WTC11 (cell line): Measurements from ENCODE around the gene PEX1.

ENCODE experiments used
- ELF4 ChIP-seq: sonication (generic); formaldehyde crosslinking; IDR thresholded peaks from 2 replicates; pipeline ENCODE4 v1.8.1; 2022; ENCODE audit warnings: low read depth, mild to moderate bottlenecking, moderate library complexity, missing genetic modification reagents
- ESRRA ChIP-seq: sonication (generic); formaldehyde crosslinking; IDR thresholded peaks from 2 replicates; pipeline ENCODE4 v1.8.1; 2022; ENCODE audit warnings: mild to moderate bottlenecking, missing genetic modification reagents, borderline replicate concordance
- ETV6 ChIP-seq: sonication (generic); formaldehyde crosslinking; IDR thresholded peaks from 2 replicates; pipeline ENCODE4 v1.8.1; 2022; ENCODE audit warnings: mild to moderate bottlenecking, missing genetic modification reagents
- GABPB1 ChIP-seq: sonication (generic); formaldehyde crosslinking; IDR thresholded peaks from 2 replicates; pipeline ENCODE4 v1.8.1; 2023; ENCODE audit warnings: mild to moderate bottlenecking, missing genetic modification reagents
- JUN ChIP-seq: sonication (generic); formaldehyde crosslinking; IDR thresholded peaks from 2 replicates; pipeline ENCODE4 v1.8.0; 2023; ENCODE audit warnings: mild to moderate bottlenecking, missing genetic modification reagents
- MXD4 ChIP-seq: fragments of 250-450 bp; sonication (Bioruptor Pico); IDR thresholded peaks from 2 replicates; pipeline ENCODE4 v1.8.0; 2021; ENCODE audit warnings: mild to moderate bottlenecking, moderate library complexity, borderline replicate concordance
- NFE2L1 ChIP-seq: sonication (generic); formaldehyde crosslinking; IDR thresholded peaks from 2 replicates; pipeline ENCODE4 v1.8.1; 2023; ENCODE audit warnings: missing genetic modification reagents
- TF ChIP-seq, protein P1 (sequence below): fragments of 200-600 bp; IDR thresholded peaks from 2 replicates; pipeline ENCODE4 v1.8.0; 2022; ENCODE audit warnings: antibody characterized with exemption
- TF ChIP-seq, protein P2 (sequence below): fragments of 250-450 bp; sonication (Bioruptor Pico); IDR thresholded peaks from 2 replicates; pipeline ENCODE4 v2.1.2; 2022; ENCODE audit warnings: mild to moderate bottlenecking, moderate library complexity
- TF ChIP-seq, protein P3 (sequence below): sonication (generic); formaldehyde crosslinking; IDR thresholded peaks from 2 replicates; pipeline ENCODE4 v1.8.0; 2023; ENCODE audit warnings: missing genetic modification reagents
- TF ChIP-seq, protein P4 (sequence below): sonication (generic); formaldehyde crosslinking; IDR thresholded peaks from 2 replicates; pipeline ENCODE4 v1.8.0; 2023; ENCODE audit warnings: mild to moderate bottlenecking, missing genetic modification reagents
- TF ChIP-seq, protein P5 (sequence below): sonication (generic); formaldehyde crosslinking; IDR thresholded peaks from 2 replicates; pipeline ENCODE4 v1.8.0; 2022; ENCODE audit warnings: mild to moderate bottlenecking, missing genetic modification reagents
- TF ChIP-seq, protein P6 (sequence below): sonication (generic); formaldehyde crosslinking; IDR thresholded peaks from 2 replicates; pipeline ENCODE4 v1.8.1; 2023; ENCODE audit warnings: mild to moderate bottlenecking, missing genetic modification reagents
- TF ChIP-seq, protein P7 (sequence below): sonication (generic); formaldehyde crosslinking; IDR thresholded peaks from 2 replicates; pipeline ENCODE4 v1.8.1; 2022; ENCODE audit warnings: missing genetic modification reagents, borderline replicate concordance

DNA sequence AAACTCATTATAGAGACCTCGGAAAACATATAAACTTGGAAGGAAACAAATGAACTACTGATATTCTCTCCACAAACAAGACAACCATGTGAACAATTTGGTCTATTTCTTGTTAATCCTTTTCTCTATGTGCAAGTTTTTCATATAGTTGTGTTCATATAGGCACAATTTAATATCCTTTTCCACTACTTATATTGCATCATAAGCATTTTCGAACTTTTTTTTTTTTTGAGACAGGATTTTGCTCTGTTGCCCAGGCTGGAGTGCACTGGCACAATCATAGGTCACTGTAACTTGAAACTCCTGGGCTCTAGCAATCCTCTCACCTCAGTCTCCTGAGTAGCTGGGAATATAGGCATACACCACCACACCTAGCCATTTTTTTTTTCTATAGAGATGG, 5.2 kb downstream of the PEX1 start:
- TF ChIP-seq, protein P1, sequence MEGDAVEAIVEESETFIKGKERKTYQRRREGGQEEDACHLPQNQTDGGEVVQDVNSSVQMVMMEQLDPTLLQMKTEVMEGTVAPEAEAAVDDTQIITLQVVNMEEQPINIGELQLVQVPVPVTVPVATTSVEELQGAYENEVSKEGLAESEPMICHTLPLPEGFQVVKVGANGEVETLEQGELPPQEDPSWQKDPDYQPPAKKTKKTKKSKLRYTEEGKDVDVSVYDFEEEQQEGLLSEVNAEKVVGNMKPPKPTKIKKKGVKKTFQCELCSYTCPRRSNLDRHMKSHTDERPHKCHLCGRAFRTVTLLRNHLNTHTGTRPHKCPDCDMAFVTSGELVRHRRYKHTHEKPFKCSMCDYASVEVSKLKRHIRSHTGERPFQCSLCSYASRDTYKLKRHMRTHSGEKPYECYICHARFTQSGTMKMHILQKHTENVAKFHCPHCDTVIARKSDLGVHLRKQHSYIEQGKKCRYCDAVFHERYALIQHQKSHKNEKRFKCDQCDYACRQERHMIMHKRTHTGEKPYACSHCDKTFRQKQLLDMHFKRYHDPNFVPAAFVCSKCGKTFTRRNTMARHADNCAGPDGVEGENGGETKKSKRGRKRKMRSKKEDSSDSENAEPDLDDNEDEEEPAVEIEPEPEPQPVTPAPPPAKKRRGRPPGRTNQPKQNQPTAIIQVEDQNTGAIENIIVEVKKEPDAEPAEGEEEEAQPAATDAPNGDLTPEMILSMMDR: no peak
- TF ChIP-seq NFE2L1 (CRISPR knock-in tag) (no peak), JUN (CRISPR knock-in tag) (no peak), GABPB1 (CRISPR knock-in tag) (no peak), ELF4 (CRISPR knock-in tag) (no peak), ESRRA (CRISPR knock-in tag) (no peak), MXD4 (CRISPR knock-in tag) (no peak), ETV6 (no peak)
- TF ChIP-seq, protein P2, sequence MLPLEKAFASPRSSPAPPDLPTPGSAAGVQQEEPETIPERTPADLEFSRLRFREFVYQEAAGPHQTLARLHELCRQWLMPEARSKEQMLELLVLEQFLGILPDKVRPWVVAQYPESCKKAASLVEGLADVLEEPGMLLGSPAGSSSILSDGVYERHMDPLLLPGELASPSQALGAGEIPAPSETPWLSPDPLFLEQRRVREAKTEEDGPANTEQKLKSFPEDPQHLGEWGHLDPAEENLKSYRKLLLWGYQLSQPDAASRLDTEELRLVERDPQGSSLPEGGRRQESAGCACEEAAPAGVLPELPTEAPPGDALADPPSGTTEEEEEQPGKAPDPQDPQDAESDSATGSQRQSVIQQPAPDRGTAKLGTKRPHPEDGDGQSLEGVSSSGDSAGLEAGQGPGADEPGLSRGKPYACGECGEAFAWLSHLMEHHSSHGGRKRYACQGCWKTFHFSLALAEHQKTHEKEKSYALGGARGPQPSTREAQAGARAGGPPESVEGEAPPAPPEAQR (CRISPR knock-in tag): no peak
- TF ChIP-seq, protein P3, sequence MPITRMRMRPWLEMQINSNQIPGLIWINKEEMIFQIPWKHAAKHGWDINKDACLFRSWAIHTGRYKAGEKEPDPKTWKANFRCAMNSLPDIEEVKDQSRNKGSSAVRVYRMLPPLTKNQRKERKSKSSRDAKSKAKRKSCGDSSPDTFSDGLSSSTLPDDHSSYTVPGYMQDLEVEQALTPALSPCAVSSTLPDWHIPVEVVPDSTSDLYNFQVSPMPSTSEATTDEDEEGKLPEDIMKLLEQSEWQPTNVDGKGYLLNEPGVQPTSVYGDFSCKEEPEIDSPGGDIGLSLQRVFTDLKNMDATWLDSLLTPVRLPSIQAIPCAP: no peak
- TF ChIP-seq, protein P4, sequence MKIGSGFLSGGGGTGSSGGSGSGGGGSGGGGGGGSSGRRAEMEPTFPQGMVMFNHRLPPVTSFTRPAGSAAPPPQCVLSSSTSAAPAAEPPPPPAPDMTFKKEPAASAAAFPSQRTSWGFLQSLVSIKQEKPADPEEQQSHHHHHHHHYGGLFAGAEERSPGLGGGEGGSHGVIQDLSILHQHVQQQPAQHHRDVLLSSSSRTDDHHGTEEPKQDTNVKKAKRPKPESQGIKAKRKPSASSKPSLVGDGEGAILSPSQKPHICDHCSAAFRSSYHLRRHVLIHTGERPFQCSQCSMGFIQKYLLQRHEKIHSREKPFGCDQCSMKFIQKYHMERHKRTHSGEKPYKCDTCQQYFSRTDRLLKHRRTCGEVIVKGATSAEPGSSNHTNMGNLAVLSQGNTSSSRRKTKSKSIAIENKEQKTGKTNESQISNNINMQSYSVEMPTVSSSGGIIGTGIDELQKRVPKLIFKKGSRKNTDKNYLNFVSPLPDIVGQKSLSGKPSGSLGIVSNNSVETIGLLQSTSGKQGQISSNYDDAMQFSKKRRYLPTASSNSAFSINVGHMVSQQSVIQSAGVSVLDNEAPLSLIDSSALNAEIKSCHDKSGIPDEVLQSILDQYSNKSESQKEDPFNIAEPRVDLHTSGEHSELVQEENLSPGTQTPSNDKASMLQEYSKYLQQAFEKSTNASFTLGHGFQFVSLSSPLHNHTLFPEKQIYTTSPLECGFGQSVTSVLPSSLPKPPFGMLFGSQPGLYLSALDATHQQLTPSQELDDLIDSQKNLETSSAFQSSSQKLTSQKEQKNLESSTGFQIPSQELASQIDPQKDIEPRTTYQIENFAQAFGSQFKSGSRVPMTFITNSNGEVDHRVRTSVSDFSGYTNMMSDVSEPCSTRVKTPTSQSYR (CRISPR knock-in tag): no peak
- TF ChIP-seq, protein P5, sequence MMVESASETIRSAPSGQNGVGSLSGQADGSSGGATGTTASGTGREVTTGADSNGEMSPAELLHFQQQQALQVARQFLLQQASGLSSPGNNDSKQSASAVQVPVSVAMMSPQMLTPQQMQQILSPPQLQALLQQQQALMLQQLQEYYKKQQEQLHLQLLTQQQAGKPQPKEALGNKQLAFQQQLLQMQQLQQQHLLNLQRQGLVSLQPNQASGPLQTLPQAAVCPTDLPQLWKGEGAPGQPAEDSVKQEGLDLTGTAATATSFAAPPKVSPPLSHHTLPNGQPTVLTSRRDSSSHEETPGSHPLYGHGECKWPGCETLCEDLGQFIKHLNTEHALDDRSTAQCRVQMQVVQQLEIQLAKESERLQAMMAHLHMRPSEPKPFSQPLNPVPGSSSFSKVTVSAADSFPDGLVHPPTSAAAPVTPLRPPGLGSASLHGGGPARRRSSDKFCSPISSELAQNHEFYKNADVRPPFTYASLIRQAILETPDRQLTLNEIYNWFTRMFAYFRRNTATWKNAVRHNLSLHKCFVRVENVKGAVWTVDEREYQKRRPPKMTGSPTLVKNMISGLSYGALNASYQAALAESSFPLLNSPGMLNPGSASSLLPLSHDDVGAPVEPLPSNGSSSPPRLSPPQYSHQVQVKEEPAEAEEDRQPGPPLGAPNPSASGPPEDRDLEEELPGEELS (CRISPR knock-in tag): no peak
- TF ChIP-seq, protein P6, sequence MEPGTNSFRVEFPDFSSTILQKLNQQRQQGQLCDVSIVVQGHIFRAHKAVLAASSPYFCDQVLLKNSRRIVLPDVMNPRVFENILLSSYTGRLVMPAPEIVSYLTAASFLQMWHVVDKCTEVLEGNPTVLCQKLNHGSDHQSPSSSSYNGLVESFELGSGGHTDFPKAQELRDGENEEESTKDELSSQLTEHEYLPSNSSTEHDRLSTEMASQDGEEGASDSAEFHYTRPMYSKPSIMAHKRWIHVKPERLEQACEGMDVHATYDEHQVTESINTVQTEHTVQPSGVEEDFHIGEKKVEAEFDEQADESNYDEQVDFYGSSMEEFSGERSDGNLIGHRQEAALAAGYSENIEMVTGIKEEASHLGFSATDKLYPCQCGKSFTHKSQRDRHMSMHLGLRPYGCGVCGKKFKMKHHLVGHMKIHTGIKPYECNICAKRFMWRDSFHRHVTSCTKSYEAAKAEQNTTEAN (CRISPR knock-in tag): no peak
- TF ChIP-seq, protein P7, sequence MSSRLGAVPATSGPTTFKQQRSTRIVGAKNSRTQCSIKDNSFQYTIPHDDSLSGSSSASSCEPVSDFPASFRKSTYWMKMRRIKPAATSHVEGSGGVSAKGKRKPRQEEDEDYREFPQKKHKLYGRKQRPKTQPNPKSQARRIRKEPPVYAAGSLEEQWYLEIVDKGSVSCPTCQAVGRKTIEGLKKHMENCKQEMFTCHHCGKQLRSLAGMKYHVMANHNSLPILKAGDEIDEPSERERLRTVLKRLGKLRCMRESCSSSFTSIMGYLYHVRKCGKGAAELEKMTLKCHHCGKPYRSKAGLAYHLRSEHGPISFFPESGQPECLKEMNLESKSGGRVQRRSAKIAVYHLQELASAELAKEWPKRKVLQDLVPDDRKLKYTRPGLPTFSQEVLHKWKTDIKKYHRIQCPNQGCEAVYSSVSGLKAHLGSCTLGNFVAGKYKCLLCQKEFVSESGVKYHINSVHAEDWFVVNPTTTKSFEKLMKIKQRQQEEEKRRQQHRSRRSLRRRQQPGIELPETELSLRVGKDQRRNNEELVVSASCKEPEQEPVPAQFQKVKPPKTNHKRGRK (CRISPR knock-in tag): no peak
